HG03045 (cell line): ENCODE measurements around the gene ANTXR2.

Experiments used
- ATAC-seq: cut with Tn5 transposase; IDR thresholded peaks from one replicate; pipeline ENCODE4 v1.9.1; 2021; ENCODE audit warnings: mild to moderate bottlenecking, moderate library complexity; ENCODE audit not compliant: unreplicated experiment

ANTXR2 gene

DNA sequence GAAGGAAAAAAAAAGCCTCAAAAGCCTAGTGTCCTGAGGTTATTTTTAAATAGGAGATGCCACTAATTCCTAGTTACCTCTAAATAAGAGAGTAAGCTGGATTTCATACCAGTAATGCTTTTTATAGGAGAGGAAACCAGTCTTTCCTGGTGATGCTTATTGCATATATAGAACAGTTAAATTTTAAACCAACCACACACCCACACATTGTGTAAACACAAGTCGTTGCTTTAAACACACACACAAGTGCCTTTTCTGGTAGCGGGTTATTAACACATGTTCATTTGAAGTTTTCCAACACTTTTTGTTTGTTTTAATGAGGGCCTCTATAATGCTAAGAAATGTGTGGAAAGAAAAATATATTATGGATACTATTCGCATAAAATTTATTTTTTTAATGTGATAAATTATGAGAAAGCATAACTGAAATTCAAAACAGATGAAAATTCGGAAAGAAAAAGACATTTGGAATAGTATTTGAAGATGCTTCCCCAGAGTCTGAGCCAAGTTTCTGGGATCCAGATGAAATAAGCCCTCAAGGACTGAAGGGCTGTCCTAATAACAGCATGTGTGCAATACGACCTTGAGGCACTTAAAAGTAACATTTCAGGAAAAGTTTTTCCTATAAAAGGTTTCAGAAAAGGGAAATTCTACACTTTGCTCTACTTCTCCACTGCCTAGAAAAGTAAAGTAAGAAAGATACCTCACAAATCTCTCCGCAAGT is 2.0 kb downstream of the ANTXR2 start:
- no peak for ATAC-seq

GRCh38 chr4:80069837-80070731 is 2.9 kb downstream of the ANTXR2 start:
- ATAC-seq, result no peak

- no peak for ATAC-seq
Measured at GRCh38 chr4:80069108-80069836, 3.8 kb downstream of the ANTXR2 start.

DNA sequence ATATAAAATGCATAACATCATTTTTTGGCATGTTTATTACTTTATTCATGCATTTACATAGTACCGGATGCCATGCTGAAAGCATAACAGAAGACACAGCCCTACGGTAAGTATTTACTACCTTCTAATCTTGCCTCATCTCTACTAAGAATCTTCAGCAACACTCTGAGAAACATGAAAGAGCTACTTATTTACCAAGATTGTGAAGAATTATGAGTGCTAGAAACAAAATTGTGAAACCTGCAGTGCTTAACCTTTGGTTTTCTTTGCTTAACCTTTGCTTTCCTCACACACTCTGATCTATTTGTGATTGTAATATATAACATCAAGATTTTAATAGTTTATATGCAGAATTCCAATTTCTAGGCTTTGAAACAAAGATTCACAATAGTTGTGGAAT is 7.4 kb downstream of the ANTXR2 start:
- ATAC-seq, result no peak

GRCh38 chr4:80062527-80062926 is 10.5 kb downstream of the ANTXR2 start:
- no peak for ATAC-seq

GRCh38 chr4:80060804-80061203 is 12.2 kb downstream of the ANTXR2 start:
- no peak for ATAC-seq

DNA sequence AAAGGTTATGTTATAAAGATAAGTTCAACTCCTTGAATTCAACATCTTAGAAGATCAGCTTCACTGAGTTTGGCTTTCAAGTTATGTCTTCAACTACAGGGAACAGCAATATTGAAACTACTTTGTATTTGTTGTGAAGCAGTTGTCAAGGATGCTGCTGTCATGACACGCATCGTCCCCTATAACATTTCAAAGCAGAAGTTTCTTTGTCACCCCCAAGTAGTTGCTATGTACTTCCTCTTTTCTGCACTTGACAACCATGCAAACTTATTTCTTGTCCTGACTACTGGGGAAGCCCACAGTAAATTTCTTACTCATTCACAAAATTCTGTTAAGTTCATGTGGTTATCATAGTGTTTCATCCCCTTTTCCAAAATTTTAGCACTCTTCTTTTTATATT is 14.3 kb downstream of the ANTXR2 start:
- peak; percentile 99 for ATAC-seq

DNA sequence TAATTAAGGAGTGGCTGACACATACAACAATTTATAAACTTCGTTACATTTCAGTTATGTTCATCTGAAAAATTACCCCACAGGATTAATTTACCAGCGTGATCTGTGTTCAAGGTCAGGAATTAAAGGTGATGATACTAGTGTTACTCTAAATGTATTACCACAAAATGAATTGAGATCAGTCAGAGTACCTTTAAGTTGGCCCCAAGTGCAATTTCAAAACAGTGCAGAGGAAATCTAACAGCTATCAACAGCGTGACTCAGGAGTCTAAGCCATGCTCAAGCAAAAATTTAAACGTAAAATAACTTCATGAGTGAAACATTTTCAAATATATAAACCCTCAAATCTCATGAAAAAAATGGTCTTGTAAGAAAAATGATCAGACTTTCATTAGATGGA is 18.7 kb downstream of the ANTXR2 start:
- ATAC-seq, result no peak

DNA sequence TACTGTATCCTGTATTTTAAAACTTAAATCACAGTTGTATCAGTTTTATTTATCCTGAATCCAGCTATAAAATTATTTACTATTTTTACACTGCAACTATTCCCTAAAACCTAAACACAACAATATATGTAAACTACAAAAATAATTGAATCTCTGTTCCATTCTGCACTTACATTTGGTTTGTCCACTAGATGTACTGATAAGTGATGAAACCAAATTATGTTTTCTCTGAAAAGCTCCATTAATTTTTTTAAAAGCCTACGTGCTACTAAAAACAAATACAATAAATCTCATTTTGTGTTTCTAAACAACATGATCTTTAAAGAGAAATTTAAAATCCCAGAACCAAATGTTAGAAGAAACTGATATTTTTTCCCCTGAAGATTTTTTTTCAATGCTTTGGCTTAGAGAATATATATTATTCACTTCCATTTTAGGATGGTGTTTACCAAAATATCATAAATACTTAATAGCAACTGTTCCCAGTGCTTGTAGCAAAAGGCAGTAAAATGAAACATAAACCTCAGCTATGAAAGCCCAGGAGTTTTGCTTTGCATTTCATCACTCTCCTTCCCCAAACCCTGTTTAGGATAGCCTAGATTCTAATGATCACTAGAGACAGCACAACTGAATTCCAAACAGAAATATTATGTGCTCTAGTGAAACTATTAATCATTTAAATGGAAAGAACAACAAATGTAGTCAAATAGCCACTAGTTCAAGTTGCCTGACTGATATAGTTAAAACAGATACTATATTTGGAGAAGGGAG is 19.7 kb downstream of the ANTXR2 start:
- no peak for ATAC-seq

GRCh38 chr4:80049813-80050534 is 23.1 kb downstream of the ANTXR2 start:
- no peak for ATAC-seq

DNA sequence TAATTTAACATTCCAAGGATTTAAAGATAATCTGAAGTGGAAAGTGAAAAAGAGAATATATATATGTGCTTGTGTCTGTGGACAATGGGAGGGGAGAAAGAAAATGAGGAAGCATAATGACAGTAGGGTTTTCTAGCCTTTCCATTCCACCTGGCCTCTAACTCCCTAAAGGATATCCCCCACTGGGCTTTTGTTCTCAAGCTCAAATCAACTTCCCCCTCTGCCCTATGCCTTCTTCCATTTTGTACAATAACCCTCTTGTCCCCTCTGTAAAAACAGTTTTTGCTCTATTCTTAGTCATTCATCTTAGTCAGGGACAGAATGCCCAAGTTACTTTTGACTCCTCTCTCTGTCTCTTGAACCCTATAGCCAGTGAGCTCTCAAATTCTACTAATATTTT is 23.6 kb downstream of the ANTXR2 start:
- no peak for ATAC-seq

DNA sequence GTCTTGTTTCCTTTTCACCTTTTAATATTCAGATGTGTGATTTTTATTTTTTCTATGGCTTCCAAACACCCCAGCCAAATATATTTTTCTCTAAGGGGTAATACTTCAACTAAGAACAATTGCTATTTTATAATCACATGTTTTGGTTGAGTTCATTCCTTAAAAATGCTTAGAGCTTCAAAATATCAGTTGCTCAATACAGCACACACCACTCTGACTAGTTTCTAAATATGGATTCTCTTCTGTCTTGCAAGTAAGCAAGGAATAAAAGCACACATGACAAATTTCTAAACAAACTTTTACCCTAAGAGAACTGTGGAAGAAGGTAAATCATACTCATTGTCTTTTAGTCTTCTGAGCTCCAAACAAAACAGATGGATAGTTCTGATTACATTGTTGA is 27.2 kb downstream of the ANTXR2 start:
- no peak for ATAC-seq

DNA sequence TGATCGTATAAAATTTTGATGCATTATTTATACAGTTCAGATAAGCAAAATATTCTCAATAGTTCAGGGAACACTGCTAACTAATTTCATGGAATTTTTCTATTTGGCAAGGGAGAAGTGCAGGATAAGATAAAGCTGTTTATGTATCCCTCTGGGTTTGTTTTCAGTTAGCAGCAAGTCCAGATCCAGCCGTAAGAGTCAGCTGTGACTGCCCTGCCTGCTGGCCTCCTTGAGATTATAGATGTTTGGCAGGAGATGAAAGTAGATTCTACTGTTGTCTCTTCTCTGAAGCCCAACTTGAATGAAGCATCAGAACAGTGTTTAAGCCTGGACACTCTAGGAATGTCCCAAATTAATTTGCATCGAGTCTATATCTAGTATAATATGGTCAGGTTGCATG is 29.5 kb downstream of the ANTXR2 start:
- no peak for ATAC-seq

GRCh38 chr4:80042821-80043220 is 30.2 kb downstream of the ANTXR2 start:
- no peak for ATAC-seq

DNA sequence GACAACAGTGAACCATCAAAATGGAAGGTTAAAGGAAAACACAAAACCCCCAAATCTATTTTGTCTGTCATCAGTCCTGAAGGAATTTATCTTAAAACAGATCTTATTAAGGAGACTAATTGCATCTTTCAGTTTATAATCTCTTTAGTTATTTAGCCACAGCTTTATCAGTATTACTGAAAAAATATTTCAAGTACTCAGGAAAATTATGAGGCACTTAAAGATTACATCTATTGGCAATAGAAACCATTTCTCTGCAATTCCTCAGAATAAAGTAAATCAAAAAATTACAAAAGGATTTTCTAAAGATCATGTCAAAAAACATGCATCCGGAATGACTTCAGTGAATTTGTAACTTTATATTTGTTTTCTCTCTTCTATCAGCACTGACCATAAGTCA is 35.2 kb downstream of the ANTXR2 start:
- ATAC-seq, result no peak

DNA sequence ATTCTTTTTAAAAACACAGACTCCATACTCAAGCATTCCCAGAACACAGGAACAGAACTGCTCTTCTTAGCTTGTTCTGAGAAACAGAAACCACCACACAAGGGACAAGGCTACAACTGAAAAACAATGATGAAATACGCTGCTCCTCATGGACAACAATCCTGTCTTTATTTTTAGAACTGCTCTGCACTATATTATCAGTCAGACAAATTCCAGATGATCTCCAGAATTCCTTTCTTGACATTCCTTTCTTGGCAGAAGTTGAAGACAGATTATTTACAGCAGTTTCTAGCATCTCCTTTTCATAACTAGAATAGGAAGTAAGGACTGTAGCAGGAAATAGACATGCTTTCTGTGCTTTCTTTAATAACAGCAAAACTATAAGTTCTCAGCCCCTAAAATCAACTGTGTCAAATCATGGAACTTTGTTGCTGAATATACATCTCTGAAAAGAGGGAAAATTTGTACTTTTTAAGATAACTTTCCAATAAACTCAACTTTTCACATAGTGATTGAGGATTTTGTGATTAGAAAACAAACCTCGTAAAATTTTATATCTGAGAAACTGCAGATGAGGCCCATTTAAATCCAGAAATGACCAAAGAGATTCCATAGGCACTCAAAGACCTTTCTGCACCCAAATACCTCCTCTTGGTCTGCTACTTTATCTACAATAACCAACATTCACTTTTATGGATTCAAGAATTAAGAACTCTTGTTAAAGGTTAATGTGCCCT is 35.9 kb downstream of the ANTXR2 start:
- no peak for ATAC-seq

DNA sequence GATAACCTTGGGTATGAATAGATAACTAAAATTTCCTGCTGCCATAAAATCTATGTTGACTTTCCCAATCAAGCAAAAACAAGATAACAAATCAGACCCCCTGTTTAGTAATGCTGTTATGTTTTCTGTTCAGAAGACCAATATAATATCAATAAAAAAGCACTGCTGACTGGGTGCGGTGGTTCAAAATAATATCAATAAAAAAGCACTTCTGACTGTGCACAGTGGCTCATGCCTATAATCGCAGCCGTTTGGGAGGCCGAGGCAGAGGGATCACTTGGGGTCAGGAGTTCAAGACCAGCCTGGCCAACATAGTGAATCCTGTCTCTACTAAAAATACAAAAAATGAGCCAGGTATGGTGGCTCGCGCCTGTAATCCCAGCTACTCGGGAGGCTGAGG is 36.7 kb downstream of the ANTXR2 start:
- ATAC-seq, result no peak

- no peak for ATAC-seq
Measured at GRCh38 chr4:80035336-80035735, 37.7 kb downstream of the ANTXR2 start.

DNA sequence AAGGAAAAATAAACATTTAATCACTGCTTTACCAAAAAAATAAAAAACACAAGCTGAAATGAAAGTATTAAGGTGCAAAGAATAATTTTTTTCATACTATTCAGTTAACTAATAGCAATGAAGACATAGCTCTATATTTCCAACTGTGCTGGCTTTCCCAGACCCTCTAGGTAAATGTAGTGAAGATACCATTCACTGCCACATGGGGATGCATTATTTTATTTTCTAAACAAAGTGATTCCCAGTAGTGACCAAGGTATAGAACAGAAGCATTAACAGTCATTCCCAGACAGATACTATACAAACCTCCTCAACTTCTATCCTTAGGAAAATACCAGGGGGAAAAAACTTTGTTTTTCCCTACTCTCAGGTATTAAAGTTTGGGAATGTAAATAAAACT is 39.4 kb downstream of the ANTXR2 start:
- ATAC-seq, result no peak

- ATAC-seq, result no peak
Measured at GRCh38 chr4:80029364-80029763, 43.7 kb downstream of the ANTXR2 start.
